Small intestine (tissue), 16 donors: ENCODE measurements around the gene CINP. TPM values are rescaled to one million over a fixed set of nuclear protein-coding genes. Genes with fewer than 3 reads are reported as not detected.

Experiments used
- DNase-seq, 2 donors: peaks; one replicate each; pipeline versions ENCODE4 v3.0.0 to v3.0.0-alpha.2; 2013
- FAIRE-seq: peaks from 2 replicates; lab custom pipeline; 2012; peaks lifted over from hg19 to GRCh38; lab: Jason Lieb, UNC
- H3K27ac ChIP-seq, 3 donors: one replicate each; pipeline ENCODE4 v1.5.1; 2013; ENCODE audit warnings: low read length in 2 of 3, mild to moderate bottlenecking in 2 of 3, control low read depth in 1 of 3, inconsistent platforms in 1 of 3, low read depth in 1 of 3, moderate library complexity in 1 of 3
- H3K27me3 ChIP-seq, 3 donors: one replicate each; pipeline ENCODE4 v1.6.1; 2013; ENCODE audit warnings: low read length in 3 of 3, inconsistent platforms in 1 of 3; ENCODE audit not compliant: control insufficient read depth in 3 of 3, insufficient read depth in 3 of 3
- H3K36me3 ChIP-seq, 3 donors: one replicate each; pipeline ENCODE4 v1.6.1; 2013; ENCODE audit warnings: low read length in 3 of 3, inconsistent platforms in 1 of 3, low read depth in 1 of 3, mild to moderate bottlenecking in 1 of 3, moderate library complexity in 1 of 3; ENCODE audit not compliant: control insufficient read depth in 3 of 3, insufficient read depth in 2 of 3
- H3K4me1 ChIP-seq, 3 donors: one replicate each; pipeline ENCODE4 v1.6.1; 2013; ENCODE audit warnings: low read length in 2 of 3, inconsistent platforms in 1 of 3, low read depth in 1 of 3, mild to moderate bottlenecking in 1 of 3, moderate library complexity in 1 of 3; ENCODE audit not compliant: control insufficient read depth in 3 of 3, insufficient read depth in 2 of 3
- H3K4me3 ChIP-seq, 3 donors: one replicate each; pipeline ENCODE4 v1.5.1; 2013; ENCODE audit warnings: low read length in 3 of 3, control low read depth in 1 of 3, inconsistent platforms in 1 of 3, low read depth in 1 of 3, mild to moderate bottlenecking in 1 of 3, moderate library complexity in 1 of 3
- H3K9me3 ChIP-seq, 2 donors: one replicate each; pipeline ENCODE4 v1.6.1; 2013; ENCODE audit warnings: low read depth in 1 of 2, low read length in 1 of 2; ENCODE audit not compliant: control insufficient read depth in 2 of 2, insufficient read depth in 1 of 2
- WGBS, 3 donors: extraction: QIAGEN DNeasy Blood & Tissue Kit; methylation state at CpG; one replicate each; pipeline ENCODE4 v1.1.7; 2013; 5-methylcytosine and 5-hydroxymethylcytosine counted together
- long read RNA-seq, 10 donors: transcript quantifications; one replicate each; lab custom pipeline, GENCODE V29; 2026
- polyA plus RNA-seq, 4 donors: library from polyadenylated mRNA; stranded (reverse) in 3 of 4; unstranded in 1 of 4; fragments of 200-250 nt in 3 of 4; fragments of 120-200 nt in 1 of 4; gene quantifications; one replicate each; pipeline versions ENCODE4 v1.2.1 to v1.2.3, GENCODE V29; 2013
- donor health status: healthy with polysubstance abuse.
- donor health status: control.
- donor health status: control.
- donor health status: Bipolar disorder and iron deficiency.
- donor health status: healthy.

Gene CINP
- 10 to 100 TPM; 30.9 to 39.7 (median 36.1) TPM for polyA plus RNA-seq
- long read RNA-seq, donor 1 = 0 reads
- long read RNA-seq, donor 2, full-length matches to known transcripts = 9 of 9 reads
- long read RNA-seq, donor 2, partial matches to known transcripts = 0 of 9 reads
- long read RNA-seq, donor 2, other reads (novel, unspliced or antisense) = 0 of 9 reads
- long read RNA-seq, donor 3, transcript CINP-201 (5 exons, 955 nt) = major isoform, 14 of 15 reads
- long read RNA-seq, donor 3, partial matches to known transcripts = 0 of 15 reads
- long read RNA-seq, donor 3, other reads (novel, unspliced or antisense) = 0 of 15 reads
- long read RNA-seq, donor 4, partial matches to known transcripts = 0 of 2 reads
- long read RNA-seq, donor 4, other reads (novel, unspliced or antisense) = 0 of 2 reads
- long read RNA-seq, donor 5, transcript CINP-201 (5 exons, 955 nt) = major isoform, 5 of 5 reads
- long read RNA-seq, donor 5, partial matches to known transcripts = 0 of 5 reads
- long read RNA-seq, donor 5, other reads (novel, unspliced or antisense) = 0 of 5 reads
- long read RNA-seq, donor 6, transcript CINP-201 (5 exons, 955 nt) = major isoform, 11 of 12 reads
- long read RNA-seq, donor 6, partial matches to known transcripts = 0 of 12 reads
- long read RNA-seq, donor 6, other reads (novel, unspliced or antisense) = 0 of 12 reads
- long read RNA-seq, donor 7 = 0 reads
- long read RNA-seq, donor 8, partial matches to known transcripts = 0 of 2 reads
- long read RNA-seq, donor 8, other reads (novel, unspliced or antisense) = 0 of 2 reads
- long read RNA-seq, donor 9, transcript CINP-201 (5 exons, 955 nt) = major isoform, 6 of 6 reads
- long read RNA-seq, donor 9, partial matches to known transcripts = 0 of 6 reads
- long read RNA-seq, donor 9, other reads (novel, unspliced or antisense) = 0 of 6 reads
- long read RNA-seq, donor 10, full-length matches to known transcripts = 22 of 22 reads
- long read RNA-seq, donor 10, partial matches to known transcripts = 0 of 22 reads
- long read RNA-seq, donor 10, other reads (novel, unspliced or antisense) = 0 of 22 reads

DNA sequence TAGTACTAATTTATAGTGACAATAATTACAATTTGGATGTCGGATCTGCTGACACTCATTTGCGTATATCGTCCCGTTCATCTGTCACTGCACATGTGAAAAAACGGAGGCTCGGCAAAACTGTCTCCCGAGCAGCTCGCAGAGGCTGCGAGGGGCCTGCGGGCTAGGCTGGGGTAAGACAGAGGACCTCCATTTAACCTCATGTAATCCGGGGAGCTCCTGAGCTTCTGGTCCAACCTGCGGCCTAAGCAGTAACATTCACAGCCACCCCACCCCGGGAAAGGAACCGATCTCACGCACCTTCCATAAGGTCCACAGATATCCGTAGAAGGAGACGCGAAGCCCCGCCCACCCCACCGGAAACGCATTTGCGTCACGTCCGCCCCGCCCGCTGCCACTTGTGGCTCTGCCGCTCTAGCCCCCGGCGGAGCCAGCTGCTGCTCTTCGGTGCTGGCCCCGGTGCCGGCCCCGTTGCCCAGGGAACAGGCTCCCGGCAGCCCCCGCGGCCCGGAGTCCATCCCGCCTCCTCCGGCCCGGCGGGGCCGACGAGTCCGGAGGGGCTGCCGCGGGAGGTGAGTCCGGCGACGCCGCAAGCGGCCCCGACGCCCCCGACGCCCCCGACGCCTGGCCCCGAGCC is at the start of gene CINP, which contains the start of gene TECPR2:
CINP (minus strand) TSS at position 346 of the 637 bp plus-strand sequence; CDS start at position 307, 39 bp downstream.
TECPR2 (plus strand) TSS at position 397 of the 637 bp plus-strand sequence. CDS start 13,781 bp downstream, outside the sequence.
- WGBS, 3 donors = 0 to 1% (median 0%) methylated on average over 34 to 58 of the region's 58 CpGs
- no peak for FAIRE-seq
- peak within 1 kb of the TSS; percentile 85 to 92 (median 90) for H3K4me3 ChIP-seq

DNA sequence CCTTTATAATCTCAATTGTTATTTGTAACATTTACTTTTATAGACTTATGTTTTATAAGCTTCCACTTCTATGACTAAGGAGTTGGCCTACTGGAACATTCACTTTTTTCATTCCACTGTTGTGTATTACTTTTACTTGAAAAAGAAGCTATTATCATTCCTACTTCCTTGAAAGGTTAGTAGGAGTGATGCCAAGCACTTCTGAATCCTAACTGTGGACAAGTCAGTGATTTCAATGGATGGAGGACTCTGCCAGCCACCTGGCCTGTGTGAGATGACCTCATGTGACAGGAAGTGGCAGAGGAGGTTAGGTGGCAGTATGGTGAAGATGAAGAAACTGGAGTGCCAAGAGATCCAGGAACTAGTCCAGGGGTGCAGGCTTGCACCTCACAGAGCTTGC is 46.0 kb upstream of the CINP start:
- Histone ChIP-seq H3K4me1 (no peaks in the 10 kb centered on the region), H3K27me3 (no peaks in the 10 kb centered on the region), H3K9me3 (no peaks in the 10 kb centered on the region), H3K4me3 (no peak overlapping the region), H3K27ac (no peak overlapping the region), H3K36me3 (peaks cover 0 to 26% (median 3%) of the 10 kb centered on the region in 3 donors)
- FAIRE-seq (no peak), DNase-seq (no peak)

More for the DNA sequence above, at the start of gene CINP, which contains the start of gene TECPR2:
- H3K27me3 ChIP-seq = no peaks in the 10 kb centered on the region
- H3K4me1 ChIP-seq = peaks cover 0 to 13% (median 7%) of the 10 kb centered on the region in 3 donors
- H3K27ac ChIP-seq = peak within 1 kb of the TSS; percentile 86 to 92 (median 91)
- peaks cover 0 to 16% (median 2%) of the 10 kb centered on the region in 3 donors for H3K36me3 ChIP-seq
- DNase-seq = peak; percentile 95 to 98
- no peaks in the 10 kb centered on the region for H3K9me3 ChIP-seq

DNA sequence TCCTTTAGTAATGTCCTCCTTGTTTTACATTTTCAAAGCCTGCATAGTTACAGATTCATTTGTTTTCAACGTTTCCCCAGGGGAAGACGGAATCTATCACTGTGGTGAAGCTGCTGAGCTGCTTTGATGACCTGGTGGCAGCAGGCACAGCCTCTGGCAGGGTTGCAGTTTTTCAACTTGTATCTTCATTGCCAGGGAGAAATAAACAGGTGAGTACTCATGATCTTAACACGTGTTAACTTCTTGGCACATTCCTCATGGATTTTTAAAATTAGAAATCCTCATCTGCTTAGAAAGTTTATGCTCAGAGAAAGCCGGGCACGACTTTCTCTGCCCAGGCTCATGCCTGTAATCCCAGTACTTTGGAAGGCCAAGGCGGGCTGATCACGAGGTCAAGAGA is 44.6 kb upstream of the CINP start:
- Histone ChIP-seq H3K27me3 (no peaks in the 10 kb centered on the region), H3K27ac (no peak overlapping the region), H3K36me3 (peaks cover 0 to 22% (median 3%) of the 10 kb centered on the region in 3 donors), H3K9me3 (no peaks in the 10 kb centered on the region), H3K4me1 (no peaks in the 10 kb centered on the region), H3K4me3 (no peak overlapping the region)
- DNase-seq = no peak
- 88 to 91% (median 90%) methylated on average over 7 of the region's 7 CpGs for WGBS, 3 donors
- no peak for FAIRE-seq

DNA sequence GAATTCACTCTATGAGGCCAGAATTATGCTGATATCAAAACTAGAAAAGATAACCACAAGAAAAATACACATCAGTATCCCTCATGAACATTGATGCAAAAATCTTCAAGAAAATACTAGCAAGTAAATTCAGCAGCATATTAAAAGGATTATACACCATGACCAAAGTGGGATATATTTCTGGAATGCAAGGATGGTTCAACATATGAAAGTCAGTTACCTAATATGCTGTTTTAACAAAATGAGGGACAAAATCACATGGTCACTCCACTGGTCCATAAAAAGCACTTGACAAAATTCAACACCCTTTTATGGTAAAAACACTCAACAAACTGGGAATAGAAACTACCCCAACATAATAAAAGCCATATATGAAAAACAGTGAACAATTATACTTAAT is 40.3 kb upstream of the CINP start:
- DNase-seq = no peak
- no peak overlapping the region for H3K27ac ChIP-seq
- peaks cover 0 to 25% of the 10 kb centered on the region in 2 donors for H3K9me3 ChIP-seq
- no peak overlapping the region for H3K4me3 ChIP-seq
- no peak for FAIRE-seq
- peaks cover 0 to 14% (median 0%) of the 10 kb centered on the region in 3 donors for H3K36me3 ChIP-seq
- H3K27me3 ChIP-seq = no peaks in the 10 kb centered on the region
- H3K4me1 ChIP-seq = no peaks in the 10 kb centered on the region

DNA sequence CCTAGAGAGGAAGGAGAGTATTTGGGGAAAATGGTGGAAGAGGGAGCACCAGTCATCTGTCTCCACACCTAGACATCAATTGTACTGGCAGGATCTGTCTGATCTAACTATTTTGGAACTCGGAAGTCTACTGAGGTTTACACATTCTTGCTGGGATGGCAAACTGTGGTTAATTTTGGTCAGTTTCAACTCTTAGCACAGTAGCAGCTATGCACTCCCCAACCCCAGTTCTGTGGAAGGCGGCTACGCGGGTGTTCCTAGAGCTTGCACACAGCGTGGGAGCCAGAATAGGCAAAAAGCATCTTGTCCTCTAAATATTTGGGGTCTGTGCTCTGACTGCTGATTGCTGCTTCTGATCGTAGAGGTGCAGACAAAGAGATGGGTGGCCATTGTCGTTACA is 33.8 kb upstream of the CINP start:
- no peaks in the 10 kb centered on the region for H3K4me1 ChIP-seq
- DNase-seq (no peak), FAIRE-seq (no peak)
- H3K36me3 ChIP-seq = peaks cover 0 to 17% (median 2%) of the 10 kb centered on the region in 3 donors
- H3K9me3 ChIP-seq = peaks cover 0 to 31% of the 10 kb centered on the region in 2 donors
- no peaks in the 10 kb centered on the region for H3K27me3 ChIP-seq
- no peak overlapping the region for H3K4me3 ChIP-seq
- WGBS, 3 donors = 97 to 99% (median 98%) methylated on average over 7 of the region's 7 CpGs
- no peak overlapping the region for H3K27ac ChIP-seq

DNA sequence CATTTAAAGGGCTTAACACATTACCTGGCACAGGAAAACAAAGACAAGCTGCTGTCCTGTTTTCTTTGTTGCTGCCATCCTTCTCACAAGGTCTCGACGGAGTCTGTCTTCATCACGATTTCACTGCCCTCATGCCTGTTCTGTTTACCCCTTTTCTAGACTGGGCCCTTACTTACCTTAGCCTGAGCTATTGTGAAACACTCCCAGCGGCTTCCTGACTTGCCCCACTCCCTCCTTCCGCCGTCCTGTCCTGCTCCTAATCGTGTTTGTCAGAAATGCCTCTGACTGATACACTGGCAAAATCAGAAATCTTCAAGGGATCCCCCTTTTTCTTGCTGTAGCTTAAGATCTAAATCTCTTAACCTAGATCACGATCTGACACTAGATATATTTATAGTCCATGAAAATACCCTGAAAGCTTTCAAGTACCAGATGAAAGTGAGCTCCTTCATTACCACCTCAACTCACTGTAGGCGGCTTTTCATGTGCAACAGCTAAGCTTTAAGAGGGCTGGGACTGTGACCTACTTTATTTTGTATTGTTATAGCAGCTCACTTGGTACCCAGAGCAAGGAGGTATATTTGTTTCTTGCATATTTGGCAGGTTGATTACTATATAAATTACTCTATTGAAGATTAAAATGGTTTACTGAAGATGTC is 32.2 kb upstream of the CINP start:
- Histone ChIP-seq H3K27me3 (no peaks in the 10 kb centered on the region), H3K9me3 (peaks cover 0 to 20% of the 10 kb centered on the region in 2 donors), H3K27ac (no peak overlapping the region), H3K36me3 (peaks cover 0 to 14% (median 2%) of the 10 kb centered on the region in 3 donors), H3K4me3 (no peak overlapping the region), H3K4me1 (no peaks in the 10 kb centered on the region)
- FAIRE-seq = no peak
- no peak for DNase-seq
- 66 to 85% (median 77%) methylated on average over 9 of the region's 9 CpGs for WGBS, 3 donors

DNA sequence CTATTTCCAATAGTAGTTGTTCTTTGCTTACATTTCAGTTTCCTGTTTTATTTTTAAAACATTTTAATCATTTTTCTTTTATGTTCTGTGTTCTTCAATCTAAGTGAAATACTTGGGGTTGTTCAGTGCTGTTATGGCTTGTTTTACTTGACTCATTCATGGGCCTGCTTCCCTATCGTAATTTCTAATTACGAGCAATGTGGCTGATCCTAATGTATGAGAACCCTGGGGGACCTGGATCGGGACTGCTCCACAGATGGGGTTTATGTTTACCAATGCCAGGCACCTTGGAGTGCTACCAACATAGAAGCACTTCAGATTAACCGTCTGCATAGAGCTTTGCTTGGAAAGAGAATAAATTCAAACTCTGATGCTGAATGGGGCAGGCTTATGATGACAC is 29.8 kb upstream of the CINP start:
- DNase-seq = no peak
- peaks cover 0 to 3% of the 10 kb centered on the region in 2 donors for H3K9me3 ChIP-seq
- H3K4me3 ChIP-seq = no peak overlapping the region
- H3K4me1 ChIP-seq = no peaks in the 10 kb centered on the region
- H3K36me3 ChIP-seq = peaks cover 0 to 10% (median 2%) of the 10 kb centered on the region in 3 donors
- 72 to 89% (median 84%) methylated on average over 4 of the region's 4 CpGs for WGBS, 3 donors
- no peaks in the 10 kb centered on the region for H3K27me3 ChIP-seq
- FAIRE-seq = no peak
- no peak overlapping the region for H3K27ac ChIP-seq
